HG02840 (cell line): ENCODE results near the gene DIP2C.
"Not testable (repeated sequence)": the region's sequence is repeated elsewhere in the genome, so short reads cannot be mapped to it uniquely, and the experiment has no call there.

Source experiments
- ATAC-seq: cut with Tn5 transposase; IDR thresholded peaks from one replicate; pipeline ENCODE4 v1.9.1; 2021; ENCODE audit warnings: mild to moderate bottlenecking, moderate library complexity, moderate number of reproducible peaks; ENCODE audit not compliant: unreplicated experiment, low FRiP score

DIP2C gene

GRCh38 chr10:527416-527815 lies 162.1 kb downstream of the DIP2C start:
- ATAC-seq, result no peak

- ATAC-seq, result no peak
Observed at GRCh38 chr10:526651-527312, 162.7 kb downstream of the DIP2C start.

GRCh38 chr10:525565-526315 lies 163.7 kb downstream of the DIP2C start:
- ATAC-seq, result no peak

- ATAC-seq, result no peak
Observed at GRCh38 chr10:523925-524324, 165.5 kb downstream of the DIP2C start.

GRCh38 chr10:522350-522749 lies 167.1 kb downstream of the DIP2C start:
- ATAC-seq, result no peak

GRCh38 chr10:521261-522250 lies 167.9 kb downstream of the DIP2C start:
- no peak for ATAC-seq

GRCh38 chr10:520402-520787 lies 169.1 kb downstream of the DIP2C start:
- no peak for ATAC-seq

GRCh38 chr10:519716-520401 lies 169.6 kb downstream of the DIP2C start:
- no peak for ATAC-seq

- ATAC-seq, result no peak
Observed at GRCh38 chr10:519055-519715, 170.3 kb downstream of the DIP2C start.

- ATAC-seq, result no peak
Observed at GRCh38 chr10:517872-518475, 171.5 kb downstream of the DIP2C start.

- ATAC-seq, result no peak
Observed at GRCh38 chr10:517241-517830, 172.1 kb downstream of the DIP2C start.

GRCh38 chr10:516764-517163 lies 172.7 kb downstream of the DIP2C start:
- ATAC-seq, result no peak

GRCh38 chr10:515674-516073 lies 173.8 kb downstream of the DIP2C start:
- ATAC-seq, result no peak

- ATAC-seq, result no peak
Observed at GRCh38 chr10:514137-514671, 175.3 kb downstream of the DIP2C start.

GRCh38 chr10:513393-513792 lies 176.1 kb downstream of the DIP2C start:
- no peak for ATAC-seq

- not testable (repeated sequence) for ATAC-seq
Observed at GRCh38 chr10:512661-513060, 176.8 kb downstream of the DIP2C start.

- no peak for ATAC-seq
Observed at GRCh38 chr10:511849-512191, 177.6 kb downstream of the DIP2C start.

- no peak for ATAC-seq
Observed at GRCh38 chr10:511101-511848, 178.2 kb downstream of the DIP2C start.
